ENCODE measurements around the gene NF2.
"Not testable (repeated sequence)": the region's sequence is repeated elsewhere in the genome, so short reads cannot be mapped to it uniquely, and the experiment has no call there.

DNA sequence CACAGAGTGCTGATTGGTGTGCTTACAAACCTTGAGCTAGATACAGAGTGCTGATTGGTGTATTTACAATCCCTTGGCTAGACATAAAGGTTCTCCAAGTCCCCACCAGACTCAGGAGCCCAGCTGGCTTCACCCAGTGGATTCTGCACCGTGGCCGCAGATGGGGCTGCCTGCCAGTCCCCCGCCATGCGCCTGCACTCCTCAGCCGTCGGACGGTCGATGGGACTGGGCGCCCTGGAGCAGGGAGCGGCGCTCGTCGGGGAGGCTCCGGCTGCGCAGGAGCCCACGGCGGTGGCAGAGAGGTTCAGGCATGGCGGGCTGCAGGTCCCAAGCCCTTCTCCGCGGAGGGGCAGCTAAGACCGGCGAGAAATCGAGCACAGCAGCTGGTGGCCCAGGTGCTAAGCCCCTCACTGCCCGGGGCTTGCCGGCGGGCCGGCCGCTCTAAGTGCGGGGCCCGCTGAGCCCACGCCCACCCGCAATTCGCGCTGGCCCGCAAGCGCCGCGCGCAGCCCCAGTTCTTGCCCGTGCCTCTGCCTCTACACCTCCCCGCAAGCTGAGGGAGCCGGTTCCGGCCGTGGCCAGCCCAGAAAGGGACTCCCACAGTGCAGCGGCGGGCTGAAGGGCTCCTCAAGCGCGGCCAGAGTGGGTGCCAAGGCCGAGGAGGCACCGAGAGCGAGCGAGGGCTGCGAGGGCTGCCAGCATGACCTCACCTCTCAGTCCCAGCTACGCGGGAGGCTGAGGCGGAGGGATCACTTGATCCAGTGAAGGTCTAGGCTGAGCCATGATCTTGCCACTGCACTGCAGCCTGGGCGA is 5.4 kb upstream of the NF2 start:
- TF ChIP-seq, protein P1, sequence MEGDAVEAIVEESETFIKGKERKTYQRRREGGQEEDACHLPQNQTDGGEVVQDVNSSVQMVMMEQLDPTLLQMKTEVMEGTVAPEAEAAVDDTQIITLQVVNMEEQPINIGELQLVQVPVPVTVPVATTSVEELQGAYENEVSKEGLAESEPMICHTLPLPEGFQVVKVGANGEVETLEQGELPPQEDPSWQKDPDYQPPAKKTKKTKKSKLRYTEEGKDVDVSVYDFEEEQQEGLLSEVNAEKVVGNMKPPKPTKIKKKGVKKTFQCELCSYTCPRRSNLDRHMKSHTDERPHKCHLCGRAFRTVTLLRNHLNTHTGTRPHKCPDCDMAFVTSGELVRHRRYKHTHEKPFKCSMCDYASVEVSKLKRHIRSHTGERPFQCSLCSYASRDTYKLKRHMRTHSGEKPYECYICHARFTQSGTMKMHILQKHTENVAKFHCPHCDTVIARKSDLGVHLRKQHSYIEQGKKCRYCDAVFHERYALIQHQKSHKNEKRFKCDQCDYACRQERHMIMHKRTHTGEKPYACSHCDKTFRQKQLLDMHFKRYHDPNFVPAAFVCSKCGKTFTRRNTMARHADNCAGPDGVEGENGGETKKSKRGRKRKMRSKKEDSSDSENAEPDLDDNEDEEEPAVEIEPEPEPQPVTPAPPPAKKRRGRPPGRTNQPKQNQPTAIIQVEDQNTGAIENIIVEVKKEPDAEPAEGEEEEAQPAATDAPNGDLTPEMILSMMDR (conservative IDR thresholded peaks at IDR 0.05; ENCODE audit: low read depth, low read length), result not testable (repeated sequence)
- TF ChIP-seq EZH2 (IDR thresholded peaks at IDR 0.05; ENCODE audit: borderline replicate concordance, low read depth, low read length, poor library complexity, severe bottlenecking), result not testable (repeated sequence)
